ENCODE measurements around the gene GALNT7.

- no peak for TF ChIP-seq POLR2A (IDR thresholded peaks at IDR 0.05)
- TF ChIP-seq CTCF (IDR thresholded peaks at IDR 0.05): no peak
Measured at GRCh38 chr4:173365359-173365996, 196.9 kb downstream of the GALNT7 start.

Measured in Peyer's patch (tissue), 4 donors.